TTC549 (cell line): ENCODE results near the gene AKAP17A.
"Not testable (repeated sequence)": the region's sequence is repeated elsewhere in the genome, so short reads cannot be mapped to it uniquely, and the experiment has no call there.

Experiments
- FAIRE-seq: peaks from 2 replicates; lab custom pipeline; 2012; peaks lifted over from hg19 to GRCh38; lab: Jason Lieb, UNC

The AKAP17A gene

GRCh38 chrX:1602299-1602698 is 10.9 kb downstream of the AKAP17A start:
- FAIRE-seq, result no peak

GRCh38 chrX:1606496-1606895 is 15.1 kb downstream of the AKAP17A start:
- FAIRE-seq, result no peak

GRCh38 chrX:1609311-1609710 is 17.9 kb downstream of the AKAP17A start:
- no peak for FAIRE-seq

- no peak for FAIRE-seq
These were observed 18.4 kb downstream of the AKAP17A start for GRCh38 chrX:1609762-1610161.

GRCh38 chrX:1610166-1610565 is 18.8 kb downstream of the AKAP17A start:
- FAIRE-seq, result no peak

- no peak for FAIRE-seq
These were observed 19.3 kb downstream of the AKAP17A start for GRCh38 chrX:1610736-1611135.

GRCh38 chrX:1612641-1613286 is 21.4 kb downstream of the AKAP17A start:
- no peak for FAIRE-seq

- no peak for FAIRE-seq
These were observed 23.5 kb downstream of the AKAP17A start, which contains the start of gene ASMT for GRCh38 chrX:1614927-1615326. TSS of gene ASMT (plus strand) at chrX:1615059. CDS start at chrX:1615200, 141 bp downstream.

GRCh38 chrX:1618689-1619088 is 27.3 kb downstream of the AKAP17A start:
- FAIRE-seq, result no peak

GRCh38 chrX:1623691-1624090 is 32.3 kb downstream of the AKAP17A start:
- FAIRE-seq, result no peak

GRCh38 chrX:1624158-1624860 is 32.9 kb downstream of the AKAP17A start:
- FAIRE-seq, result not testable (repeated sequence)

GRCh38 chrX:1624861-1625215 is 33.4 kb downstream of the AKAP17A start:
- FAIRE-seq, result not testable (repeated sequence)

GRCh38 chrX:1629244-1629643 is 37.8 kb downstream of the AKAP17A start:
- FAIRE-seq, result no peak

- no peak for FAIRE-seq
These were observed 54.6 kb downstream of the AKAP17A start for GRCh38 chrX:1646009-1646408.

- FAIRE-seq, result no peak
These were observed 58.2 kb downstream of the AKAP17A start for GRCh38 chrX:1649621-1650020.
